Measurements from ENCODE around the gene ITGAE.

- TF ChIP-seq EP300 (IDR thresholded peaks at IDR 0.05) (no peak), CTCF (IDR thresholded peaks at IDR 0.05) (no peak), POLR2A (IDR thresholded peaks at IDR 0.05; ENCODE audit: low read depth) (no peak)
Observed at GRCh38 chr17:3798273-3799180, 2.5 kb downstream of the ITGAE start.

All from esophagus muscularis mucosa (tissue), 4 donors.